ENCODE measurements around the gene TRPM1.

GRCh38 chr15:31062911-31063310, 38.6 kb downstream of the TRPM1 start:
- TF ChIP-seq CTCF (IDR thresholded peaks at IDR 0.05) (no peak), POLR2AphosphoS5 (IDR thresholded peaks at IDR 0.05) (no peak), POLR2A (IDR thresholded peaks at IDR 0.05) (no peak)
